ENCODE results near the gene TEDC2.

The TEDC2 gene

DNA sequence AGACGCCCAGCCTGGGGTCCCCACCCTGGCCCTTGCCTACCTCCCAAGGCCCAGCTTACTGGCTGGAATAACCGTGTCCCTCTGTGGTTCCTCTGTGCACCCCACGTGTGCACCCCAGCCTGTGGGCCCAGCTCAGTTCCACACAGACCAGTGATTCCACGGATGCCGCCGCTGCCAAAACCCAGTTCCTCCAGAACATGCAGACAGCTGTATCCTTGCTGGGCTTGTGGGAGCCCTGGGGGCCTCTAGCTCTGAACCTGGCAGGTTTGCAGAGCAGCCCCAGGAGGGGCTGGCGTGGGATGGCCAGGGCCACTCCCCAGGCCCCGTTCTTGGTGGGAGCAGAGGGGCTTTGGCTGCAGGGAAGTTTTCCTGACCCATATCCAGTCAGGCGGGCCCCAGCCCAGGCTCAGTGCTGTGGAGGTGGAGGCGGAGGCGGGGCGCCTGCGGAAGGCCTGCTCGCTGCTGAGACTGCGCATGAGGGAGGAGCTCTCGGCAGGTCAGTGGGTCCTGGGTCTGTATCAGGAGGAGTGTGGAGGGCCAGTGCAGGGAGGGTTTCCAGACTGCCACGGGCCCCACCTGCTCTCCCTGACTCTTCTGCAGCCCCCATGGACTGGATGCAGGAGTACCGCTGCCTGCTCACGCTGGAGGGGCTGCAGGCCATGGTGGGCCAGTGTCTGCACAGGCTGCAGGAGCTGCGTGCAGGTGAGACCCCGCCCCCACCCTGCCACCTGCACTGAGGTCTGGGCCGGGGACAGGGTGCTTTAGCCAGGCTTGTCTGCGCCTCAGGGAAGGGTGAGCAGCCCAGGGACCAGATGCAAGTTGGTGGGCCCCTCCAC is 2.3 kb downstream of the TEDC2 start:
- TF ChIP-seq, protein P1, sequence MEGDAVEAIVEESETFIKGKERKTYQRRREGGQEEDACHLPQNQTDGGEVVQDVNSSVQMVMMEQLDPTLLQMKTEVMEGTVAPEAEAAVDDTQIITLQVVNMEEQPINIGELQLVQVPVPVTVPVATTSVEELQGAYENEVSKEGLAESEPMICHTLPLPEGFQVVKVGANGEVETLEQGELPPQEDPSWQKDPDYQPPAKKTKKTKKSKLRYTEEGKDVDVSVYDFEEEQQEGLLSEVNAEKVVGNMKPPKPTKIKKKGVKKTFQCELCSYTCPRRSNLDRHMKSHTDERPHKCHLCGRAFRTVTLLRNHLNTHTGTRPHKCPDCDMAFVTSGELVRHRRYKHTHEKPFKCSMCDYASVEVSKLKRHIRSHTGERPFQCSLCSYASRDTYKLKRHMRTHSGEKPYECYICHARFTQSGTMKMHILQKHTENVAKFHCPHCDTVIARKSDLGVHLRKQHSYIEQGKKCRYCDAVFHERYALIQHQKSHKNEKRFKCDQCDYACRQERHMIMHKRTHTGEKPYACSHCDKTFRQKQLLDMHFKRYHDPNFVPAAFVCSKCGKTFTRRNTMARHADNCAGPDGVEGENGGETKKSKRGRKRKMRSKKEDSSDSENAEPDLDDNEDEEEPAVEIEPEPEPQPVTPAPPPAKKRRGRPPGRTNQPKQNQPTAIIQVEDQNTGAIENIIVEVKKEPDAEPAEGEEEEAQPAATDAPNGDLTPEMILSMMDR (conservative IDR thresholded peaks at IDR 0.05; ENCODE audit: low read depth) = no peak
- POLR2A ChIA-PET (ENCODE audit: low non-redundant PET) = no interaction called here
- H3K27ac ChIP-seq = peak overlapping the region; percentile 91
- CTCF ChIA-PET = interaction anchor here (0.7 kb wide), 1 partner anchor 44 kb away, joined by 4 read pairs; no protein-coding TSS in a partner anchor
- DNase-seq (ENCODE audit: low spot score) = no peak

DNA sequence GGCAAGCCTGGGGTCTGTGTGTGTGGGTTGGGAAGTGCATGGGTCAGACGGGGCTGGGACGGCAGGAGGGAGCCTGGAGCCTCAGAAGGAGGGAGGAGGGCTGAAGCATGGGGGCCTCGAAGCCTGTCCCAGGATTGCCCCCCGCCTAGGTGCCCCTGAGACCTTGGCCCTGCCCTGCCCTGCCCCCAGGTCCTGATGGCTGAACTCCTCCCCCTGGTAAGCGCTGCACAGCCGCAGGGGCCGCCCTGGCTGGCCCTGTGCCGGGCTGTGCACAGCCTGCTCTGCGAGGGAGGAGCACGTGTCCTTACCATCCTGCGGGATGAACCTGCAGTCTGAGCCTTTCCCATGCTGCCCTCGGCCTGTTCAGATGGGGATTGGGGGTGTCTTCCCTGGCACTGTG is 4.4 kb downstream of the TEDC2 start:
- POLR2A ChIA-PET (ENCODE audit: low non-redundant PET) = no interaction called here
- TF ChIP-seq, protein P1 (conservative IDR thresholded peaks at IDR 0.05; ENCODE audit: low read depth) = no peak
- no peak for DNase-seq (ENCODE audit: low spot score)
- H3K27ac ChIP-seq = peak overlapping the region; percentile 91
- CTCF ChIA-PET = interaction anchor here (0.6 kb wide), 1 partner anchor 51 kb away, joined by 5 read pairs; no protein-coding TSS in a partner anchor

DNA sequence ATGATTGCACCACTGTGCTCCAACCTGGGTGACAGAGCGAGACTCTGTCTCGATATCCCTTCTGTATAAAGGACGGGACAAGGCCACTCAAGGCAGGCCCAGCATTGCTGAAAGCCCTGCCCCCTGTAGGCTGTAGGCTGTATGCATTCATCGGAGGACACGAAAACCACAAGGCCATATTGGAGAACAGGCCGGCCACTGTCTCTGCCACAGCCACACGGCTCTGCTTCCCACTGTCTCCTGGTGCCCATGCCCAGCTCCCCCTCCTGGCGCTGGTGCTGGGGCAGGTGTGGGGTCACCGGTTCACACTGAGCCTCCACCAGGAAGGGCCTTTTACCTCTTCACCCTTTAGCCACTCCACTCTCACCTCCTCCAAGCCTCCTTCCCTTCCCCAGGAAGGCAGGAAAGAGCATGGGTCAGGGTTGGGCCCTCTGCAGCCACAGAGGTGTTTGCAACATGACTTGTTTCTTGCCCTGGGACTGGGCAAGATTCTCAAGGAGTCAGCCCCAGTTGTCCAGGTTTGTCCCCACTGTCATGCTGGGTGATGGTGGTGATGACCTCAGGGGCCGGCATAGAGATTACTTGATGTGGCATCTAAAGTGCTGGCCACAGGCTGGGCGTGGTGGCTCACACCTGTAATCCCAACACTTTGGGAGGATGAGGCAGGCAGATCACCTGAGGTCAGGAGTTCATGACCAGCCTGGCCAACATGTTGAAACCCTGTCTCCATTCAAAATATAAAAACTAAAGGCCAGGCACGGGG is 5.9 kb downstream of the TEDC2 start:
- CTCF ChIA-PET = no interaction called here
- DNase-seq (ENCODE audit: low spot score) = no peak
- TF ChIP-seq, protein P1 (conservative IDR thresholded peaks at IDR 0.05; ENCODE audit: low read depth) = no peak
- H3K27ac ChIP-seq = peak overlapping the region; percentile 91
- POLR2A ChIA-PET (ENCODE audit: low non-redundant PET) = no interaction called here

DNA sequence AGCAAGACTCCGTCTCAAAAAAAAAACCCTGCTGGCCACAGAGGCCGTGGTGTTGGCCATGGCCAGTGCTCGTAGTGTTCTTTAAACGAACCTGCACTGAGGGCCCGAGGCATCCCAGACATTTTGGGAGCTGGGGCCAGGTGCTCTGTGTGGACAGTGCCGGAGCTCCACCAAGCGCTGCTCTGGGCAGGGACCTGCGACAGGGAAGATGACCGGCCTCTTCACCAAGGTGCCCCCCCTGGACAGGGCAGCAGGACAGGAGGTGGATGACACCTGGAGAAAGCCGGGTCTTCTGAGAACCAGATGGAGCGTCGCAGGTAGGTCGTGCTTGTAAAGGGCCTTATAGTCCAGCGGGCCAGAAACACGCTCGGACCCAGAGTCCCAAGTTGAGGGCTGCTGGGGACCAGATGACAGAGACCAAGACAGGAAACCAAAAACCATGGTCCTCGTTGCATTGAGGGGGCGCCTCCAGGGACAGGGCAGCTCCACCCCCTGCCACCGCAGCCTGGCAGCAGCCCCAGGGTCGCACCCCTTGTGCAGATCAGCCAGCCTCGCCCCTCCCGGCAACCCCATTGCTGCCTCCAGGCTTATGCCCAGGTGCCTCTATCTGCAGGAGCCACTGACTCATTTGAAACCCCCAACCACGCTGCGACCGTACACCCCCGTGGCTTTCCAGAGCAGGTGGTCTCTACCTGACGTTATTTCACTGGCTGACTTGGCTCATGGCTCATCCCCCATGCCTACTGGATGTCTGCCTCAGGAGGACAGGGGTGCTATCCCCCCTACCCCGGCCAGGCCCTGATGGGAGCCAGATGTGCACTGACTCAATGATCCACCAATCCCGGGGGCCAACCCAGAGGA is 7.0 kb downstream of the TEDC2 start:
- H3K27ac ChIP-seq = peak overlapping the region; percentile 91
- TF ChIP-seq, protein P1 (conservative IDR thresholded peaks at IDR 0.05; ENCODE audit: low read depth) = no peak
- no peak for DNase-seq (ENCODE audit: low spot score)
- ChIA-PET POLR2A (ENCODE audit: low non-redundant PET) (interaction anchor here (1.0 kb wide), 1 partner anchor 21 kb away, joined by 11 read pairs; no protein-coding TSS in a partner anchor), CTCF (interaction anchor here (0.5 to 0.6 kb wide), 2 partner anchors 7 to 11 kb away, joined by 3 read pairs; no protein-coding TSS in a partner anchor)

DNA sequence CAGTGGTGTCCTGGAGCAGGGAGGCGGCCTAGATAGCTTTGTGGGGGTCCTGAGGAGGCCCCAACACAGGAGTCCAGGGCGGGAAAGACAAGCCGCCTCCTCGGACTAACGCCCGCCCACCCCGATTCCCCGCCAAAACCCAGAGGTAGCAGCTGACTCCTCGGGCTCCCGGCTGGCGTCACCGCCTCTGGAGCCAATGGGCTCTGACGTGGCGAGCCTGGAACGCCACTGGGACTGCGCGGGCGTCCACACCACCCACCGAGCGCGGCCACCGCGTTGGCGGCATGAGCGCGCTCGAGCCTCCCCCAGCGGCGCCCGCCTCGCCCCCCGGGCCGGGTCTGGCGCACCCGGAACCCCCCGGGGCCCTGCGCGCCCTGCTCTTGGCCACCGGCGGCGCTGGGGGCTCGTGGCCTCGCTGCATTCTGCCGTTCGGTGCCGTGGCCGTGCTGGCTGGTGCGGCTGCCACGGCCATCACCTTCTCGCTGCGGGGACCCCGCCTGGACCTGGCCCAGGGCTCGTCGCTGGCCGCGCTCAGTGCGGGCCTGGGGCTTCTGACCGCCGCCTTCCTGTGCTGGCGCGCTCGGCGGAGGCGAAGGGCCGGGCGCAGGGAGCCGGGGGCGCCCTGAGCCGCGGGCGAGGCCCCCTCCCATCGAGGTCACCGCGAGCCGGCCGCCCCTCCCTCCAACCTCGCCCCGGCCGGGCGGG is 7.8 kb downstream of the TEDC2 start:
- ChIA-PET CTCF (interaction anchor here (0.5 to 0.6 kb wide), 3 partner anchors 8 to 199 kb away, joined by 3 read pairs; no protein-coding TSS in a partner anchor), POLR2A (ENCODE audit: low non-redundant PET) (interaction anchor here (1.0 kb wide), 1 partner anchor 21 kb away, joined by 11 read pairs; no protein-coding TSS in a partner anchor)
- TF ChIP-seq, protein P1 (conservative IDR thresholded peaks at IDR 0.05; ENCODE audit: low read depth) = no peak
- peak overlapping the region; percentile 91 for H3K27ac ChIP-seq
- peak; percentile 82 for DNase-seq (ENCODE audit: low spot score)

All from RWPE1 (cell line).